Body of pancreas (tissue), 4 donors: Measurements from ENCODE around the gene HS6ST2.

ENCODE experiments used
- CTCF ChIP-seq, 7 experiments: fragments of 450-650 bp in 4 of 7; fragments of 200-600 bp in 3 of 7; sonication (generic) in 3 of 7; IDR thresholded peaks; one replicate each; pipeline ENCODE4 v1.5.1; 2016 to 2019; ENCODE audit warnings: antibody characterized with exemption in 7 of 7
- POLR2A ChIP-seq, 3 donors: fragments of 450-650 bp; IDR thresholded peaks; one replicate each; pipeline ENCODE4 v1.6.1; 2016; ENCODE audit warnings: antibody characterized with exemption in 3 of 3, mild to moderate bottlenecking in 2 of 3

- TF ChIP-seq POLR2A (IDR thresholded peaks at IDR 0.05) (no peak), CTCF (IDR thresholded peaks at IDR 0.05) (no peak)
These were observed 354.6 kb downstream of the HS6ST2 start for GRCh38 chrX:132603700-132604286.
